GM04503 (cell line): ENCODE data around the gene GPR3.
"Not testable (repeated sequence)": the region's sequence is repeated elsewhere in the genome, so short reads cannot be mapped to it uniquely, and the experiment has no call there.

Experiments used
- DNase-seq: peaks from one replicate; pipeline ENCODE4 v3.0.0-alpha.2; 2012; ENCODE audit warnings: low read depth

The GPR3 gene

GRCh38 chr1:27428316-27429028, 36.0 kb downstream of the GPR3 start:
- no peak for DNase-seq

- DNase-seq = no peak
Observed at GRCh38 chr1:27429029-27429425, 36.6 kb downstream of the GPR3 start.

GRCh38 chr1:27430903-27431600, 38.6 kb downstream of the GPR3 start:
- no peak for DNase-seq

- no peak for DNase-seq
Observed at GRCh38 chr1:27431601-27431940, 39.1 kb downstream of the GPR3 start.

GRCh38 chr1:27432725-27433124, 40.3 kb downstream of the GPR3 start:
- not testable (repeated sequence) for DNase-seq

GRCh38 chr1:27433706-27434105, 41.3 kb downstream of the GPR3 start:
- DNase-seq = no peak

GRCh38 chr1:27435566-27436203, 43.3 kb downstream of the GPR3 start:
- DNase-seq = no peak

GRCh38 chr1:27436204-27437159, 44.1 kb downstream of the GPR3 start:
- DNase-seq = peak; percentile 28

GRCh38 chr1:27438621-27439061, 46.2 kb downstream of the GPR3 start:
- DNase-seq = no peak

- no peak for DNase-seq
Observed at GRCh38 chr1:27439150-27439549, 46.7 kb downstream of the GPR3 start.

GRCh38 chr1:27444632-27445031, 52.2 kb downstream of the GPR3 start:
- no peak for DNase-seq
